Fibroblast of skin of left biceps (primary cell): ENCODE measurements around the gene ACSL3.

Source experiments
- DNase-seq, 2 experiments: peaks; one replicate each; pipeline ENCODE4 v3.0.0-alpha.2; 2013; ENCODE audit warnings: low read depth in 2 of 2

The ACSL3 gene

DNA sequence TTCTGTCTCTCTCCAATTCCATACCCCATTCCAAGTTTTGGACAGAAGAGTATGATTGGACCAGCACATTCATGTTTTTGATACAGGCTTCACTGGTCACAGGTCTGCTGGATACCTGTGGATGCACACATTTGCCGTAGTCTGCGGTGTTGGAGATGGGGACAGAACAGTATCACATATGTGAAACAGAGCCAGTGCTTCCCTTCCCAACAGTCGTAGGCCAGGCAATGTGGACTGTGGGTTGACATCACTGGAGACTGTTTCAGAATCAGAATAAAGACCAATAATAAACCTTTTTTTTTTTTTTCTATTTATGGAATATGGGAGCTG is 18.7 kb downstream of the ACSL3 start:
- DNase-seq: no peak

DNA sequence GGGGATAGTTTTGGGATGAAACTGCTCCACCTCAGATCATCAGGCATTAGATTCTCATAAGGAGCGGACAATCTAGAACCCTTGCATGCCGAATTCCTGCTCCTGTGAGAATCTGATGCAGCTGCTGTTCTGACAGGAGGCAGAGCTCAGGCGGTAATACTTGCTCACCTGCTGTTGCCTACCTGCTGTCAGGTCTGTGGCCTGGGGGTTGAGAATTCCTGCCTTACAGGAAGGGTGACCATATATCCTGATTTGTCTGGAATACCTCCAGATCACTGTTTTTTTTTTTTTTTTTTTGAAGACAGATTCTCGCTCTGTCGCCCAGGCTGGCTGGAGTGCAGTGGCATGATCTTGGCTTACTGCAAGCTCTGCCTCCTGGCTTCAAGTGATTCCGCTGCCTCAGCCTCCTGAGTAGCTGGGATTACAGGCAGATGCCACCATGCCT is 21.7 kb downstream of the ACSL3 start:
- no peak for DNase-seq

DNA sequence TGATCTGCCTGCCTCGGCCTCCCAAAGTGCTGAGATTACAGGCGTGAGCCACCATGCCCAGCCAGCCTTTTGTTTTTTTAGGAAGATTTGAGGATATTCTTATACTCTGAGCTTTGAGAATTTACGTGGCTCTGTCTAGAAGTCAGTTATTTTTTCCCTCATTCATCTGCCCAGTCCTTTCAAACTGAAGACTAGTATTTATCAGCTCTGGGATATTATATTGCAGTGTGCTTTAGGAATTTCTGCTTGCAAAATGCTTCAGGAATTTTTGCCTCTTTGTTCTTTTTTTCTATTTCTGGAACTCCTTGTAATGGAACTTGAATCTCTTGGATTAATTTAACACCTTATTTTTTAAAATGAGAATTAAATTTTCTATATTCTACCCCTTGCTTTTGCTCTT is 22.6 kb downstream of the ACSL3 start:
- no peak for DNase-seq

DNA sequence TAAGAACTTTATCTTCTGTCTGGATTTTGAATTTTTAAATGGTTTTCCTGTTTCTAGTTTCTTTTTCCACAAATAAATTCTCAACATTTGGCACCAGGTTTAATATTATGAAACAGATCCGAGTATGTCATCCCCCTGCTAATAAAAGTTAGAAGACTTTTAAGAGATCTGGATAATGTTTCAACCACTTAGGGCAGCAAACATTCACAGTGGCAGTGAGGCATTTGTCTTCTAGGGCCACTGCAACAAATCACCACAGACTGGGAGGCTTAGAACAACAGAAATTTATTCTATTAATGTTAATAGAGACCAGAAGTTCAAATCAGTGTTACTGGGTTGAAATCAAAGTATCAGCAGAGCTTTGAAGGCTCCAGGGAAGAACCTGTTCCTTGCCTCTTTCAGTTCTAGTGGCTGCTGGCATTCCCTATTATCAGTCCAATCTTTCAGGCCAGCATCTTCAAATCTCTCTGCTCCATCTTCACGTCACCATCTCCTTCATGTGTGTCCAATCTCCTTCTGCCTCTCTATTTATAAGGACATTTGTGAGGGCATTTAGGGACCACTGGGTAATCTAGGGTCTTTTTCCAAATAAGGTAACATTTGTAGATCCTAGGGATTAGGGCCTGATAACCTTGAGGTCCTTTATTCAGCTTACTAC is 23.4 kb downstream of the ACSL3 start:
- no peak for DNase-seq

DNA sequence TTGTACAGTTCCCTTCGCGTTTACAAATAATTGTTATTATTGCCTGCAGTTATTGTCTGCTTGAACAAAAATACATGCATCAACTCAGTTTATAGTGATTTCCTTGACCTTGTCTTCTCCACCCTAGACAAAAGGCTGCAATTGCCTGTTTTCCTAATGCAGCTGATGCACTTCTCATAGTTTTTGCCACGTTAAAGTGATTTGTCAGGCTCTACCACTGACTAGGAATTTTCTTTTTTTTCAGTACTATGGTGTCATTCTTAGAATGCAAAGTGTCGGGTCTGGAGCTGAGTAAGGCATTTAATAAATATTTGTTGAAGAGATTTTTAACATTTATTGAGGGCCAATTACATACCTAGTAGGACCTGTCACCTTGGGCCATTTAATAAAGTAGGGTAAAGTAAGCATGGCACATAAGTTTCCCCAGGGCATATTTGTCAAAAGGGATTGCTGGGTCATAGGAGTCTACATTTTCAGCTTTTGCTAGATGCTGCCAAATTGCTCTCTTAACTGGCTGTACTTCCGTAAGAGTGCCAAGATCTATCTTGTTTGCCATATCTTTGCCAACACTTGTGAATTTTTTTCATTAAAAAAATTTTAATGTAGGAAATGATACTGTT is 24.1 kb downstream of the ACSL3 start:
- no peak for DNase-seq

DNA sequence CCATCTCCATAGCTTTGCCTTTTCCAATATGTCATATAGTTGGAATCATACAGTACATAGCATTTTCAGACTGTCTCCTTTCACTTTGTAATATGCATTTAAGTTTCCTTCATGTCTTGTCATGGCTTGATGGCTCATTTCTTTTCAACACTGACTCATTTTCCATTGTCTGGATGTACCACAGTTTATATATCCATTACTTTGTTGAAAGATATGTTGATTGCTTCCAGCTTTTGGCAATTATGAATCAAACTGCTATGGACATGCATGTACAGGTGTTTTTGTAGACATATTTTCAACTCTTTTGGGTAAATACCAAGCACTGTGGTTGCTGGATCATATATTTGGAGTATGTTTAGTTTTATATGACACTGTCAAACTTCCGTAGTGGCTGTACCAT is 26.3 kb downstream of the ACSL3 start:
- no peak for DNase-seq

DNA sequence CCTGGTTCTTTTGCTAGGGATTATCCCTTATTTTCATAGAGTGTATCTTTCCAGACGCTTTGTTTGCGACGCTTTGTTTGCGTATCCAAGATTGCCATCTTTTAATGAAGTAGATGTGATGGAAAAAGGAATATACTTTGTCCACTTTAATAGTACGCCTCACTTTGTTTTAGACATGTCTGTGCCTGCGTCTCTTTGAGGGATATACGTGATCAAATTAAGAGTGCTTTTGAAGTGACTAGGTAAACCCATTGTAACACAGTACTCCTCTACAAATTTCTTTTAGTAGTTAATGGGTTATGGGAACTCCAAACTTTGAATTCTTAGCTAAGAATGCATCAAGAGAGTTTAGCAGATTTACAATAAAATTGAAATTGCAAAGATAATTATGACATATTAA is 27.9 kb downstream of the ACSL3 start:
- no peak for DNase-seq

DNA sequence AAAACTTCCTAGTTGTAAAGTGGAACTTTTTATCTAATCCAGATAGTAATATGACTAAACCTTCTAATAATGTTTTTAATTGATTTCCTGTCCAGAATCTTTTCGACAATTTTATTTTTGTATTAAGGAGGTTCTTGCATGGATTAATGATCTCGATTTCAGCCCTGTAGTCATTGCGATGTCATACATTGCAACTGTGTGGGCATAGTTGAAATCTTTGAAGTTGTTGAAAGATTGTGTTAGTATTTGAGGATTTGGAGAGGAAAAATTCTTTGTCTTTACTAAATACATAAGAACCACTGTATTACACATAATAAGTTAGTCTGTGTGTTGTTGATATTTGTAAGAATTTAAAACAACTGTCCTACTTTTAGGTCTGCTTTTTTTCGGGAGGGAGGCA is 31.1 kb downstream of the ACSL3 start:
- DNase-seq: no peak

DNA sequence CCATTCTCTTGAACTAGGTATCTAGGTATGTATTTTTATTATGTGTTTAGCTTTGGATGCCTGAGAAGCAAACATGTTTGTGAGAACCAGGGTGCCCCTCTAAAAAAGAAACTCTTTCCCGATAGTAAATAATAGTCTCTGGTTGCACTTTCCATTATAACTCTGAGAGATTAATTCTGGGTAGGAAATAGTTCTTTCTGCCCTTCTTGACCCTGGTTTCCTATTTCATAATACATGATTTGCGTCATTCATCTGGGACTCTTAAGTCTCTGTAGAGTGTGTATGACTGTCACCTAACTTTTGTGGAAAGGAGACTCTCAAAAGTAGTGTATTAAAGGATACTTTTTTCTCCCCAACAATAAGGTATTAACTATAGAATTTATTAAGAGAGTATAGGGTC is 31.5 kb downstream of the ACSL3 start:
- no peak for DNase-seq

DNA sequence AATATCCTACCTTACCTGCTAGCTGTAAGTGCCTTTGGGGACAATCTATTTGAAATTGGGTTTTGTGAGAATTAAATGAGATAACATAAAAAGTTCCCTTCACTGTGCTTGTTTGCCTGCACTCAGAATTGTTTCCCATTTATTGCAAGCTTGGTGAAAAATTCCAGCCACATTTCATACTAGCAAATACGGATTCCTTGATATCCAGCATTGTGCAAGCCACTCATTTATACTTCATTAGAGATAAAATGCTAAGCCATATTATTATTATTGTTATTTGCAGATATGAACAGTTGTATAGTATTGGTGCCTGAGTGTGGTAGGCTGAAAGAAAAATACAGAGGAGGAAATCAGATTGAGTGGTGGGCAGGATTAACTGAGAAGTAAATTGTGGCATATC is 31.9 kb downstream of the ACSL3 start:
- DNase-seq: no peak

DNA sequence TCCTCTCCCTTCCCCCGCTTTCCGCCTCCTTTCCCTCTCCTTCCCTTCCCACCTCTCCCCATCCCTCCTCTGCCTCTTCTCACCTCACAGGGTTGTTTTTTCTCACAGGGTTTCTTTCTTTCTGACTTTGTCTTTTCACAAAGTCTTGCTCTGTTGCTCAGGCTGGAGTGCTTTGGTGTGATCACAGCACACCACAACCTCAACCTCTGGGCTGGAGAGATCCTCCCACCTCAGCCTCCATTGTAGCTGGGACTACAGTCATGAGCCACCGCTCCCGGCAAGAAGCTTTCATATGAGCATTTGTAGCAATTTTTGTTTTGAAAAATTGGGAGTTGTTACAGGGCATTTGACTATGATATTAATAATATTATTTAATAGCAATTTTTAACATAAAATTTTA is 32.9 kb downstream of the ACSL3 start:
- no peak for DNase-seq

DNA sequence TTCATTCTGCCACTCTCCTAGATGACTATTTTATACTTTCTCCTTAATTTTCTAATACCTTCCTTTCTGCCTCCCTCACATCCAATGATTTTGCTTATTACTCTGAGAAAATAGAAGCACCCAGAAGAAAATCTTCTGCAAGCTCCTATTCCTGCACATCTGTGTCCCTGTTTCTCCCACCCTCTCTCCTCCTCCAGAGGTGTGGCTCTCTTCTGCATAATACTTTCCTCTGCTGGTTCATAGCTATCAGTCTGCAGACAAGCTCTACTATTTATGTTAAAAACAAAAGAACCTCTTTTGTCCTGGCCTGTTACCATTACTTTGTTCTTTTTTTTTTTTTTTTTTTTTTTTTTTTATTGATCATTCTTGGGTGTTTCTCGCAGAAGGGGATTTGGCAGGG is 34.3 kb downstream of the ACSL3 start:
- DNase-seq: no peak

DNA sequence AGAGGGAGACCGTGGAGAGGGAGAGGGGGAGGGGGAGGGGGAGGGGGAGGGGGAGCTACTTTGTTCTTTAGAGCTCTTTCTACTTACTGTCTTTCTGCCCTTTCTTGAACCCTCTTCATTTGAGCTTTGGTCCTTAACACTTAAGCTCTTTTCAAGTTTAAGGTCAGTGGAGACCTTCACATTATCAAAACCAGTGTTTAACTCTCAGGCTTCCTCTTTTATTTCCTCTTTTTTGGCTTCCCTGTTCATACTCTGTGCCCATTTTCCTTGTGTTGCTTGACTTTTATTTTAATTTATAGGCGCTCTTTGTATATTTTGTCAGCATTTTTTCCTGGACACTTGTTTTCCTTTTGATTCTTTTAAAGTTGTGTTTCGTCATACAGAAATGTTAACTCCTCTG is 37.1 kb downstream of the ACSL3 start:
- DNase-seq: no peak

DNA sequence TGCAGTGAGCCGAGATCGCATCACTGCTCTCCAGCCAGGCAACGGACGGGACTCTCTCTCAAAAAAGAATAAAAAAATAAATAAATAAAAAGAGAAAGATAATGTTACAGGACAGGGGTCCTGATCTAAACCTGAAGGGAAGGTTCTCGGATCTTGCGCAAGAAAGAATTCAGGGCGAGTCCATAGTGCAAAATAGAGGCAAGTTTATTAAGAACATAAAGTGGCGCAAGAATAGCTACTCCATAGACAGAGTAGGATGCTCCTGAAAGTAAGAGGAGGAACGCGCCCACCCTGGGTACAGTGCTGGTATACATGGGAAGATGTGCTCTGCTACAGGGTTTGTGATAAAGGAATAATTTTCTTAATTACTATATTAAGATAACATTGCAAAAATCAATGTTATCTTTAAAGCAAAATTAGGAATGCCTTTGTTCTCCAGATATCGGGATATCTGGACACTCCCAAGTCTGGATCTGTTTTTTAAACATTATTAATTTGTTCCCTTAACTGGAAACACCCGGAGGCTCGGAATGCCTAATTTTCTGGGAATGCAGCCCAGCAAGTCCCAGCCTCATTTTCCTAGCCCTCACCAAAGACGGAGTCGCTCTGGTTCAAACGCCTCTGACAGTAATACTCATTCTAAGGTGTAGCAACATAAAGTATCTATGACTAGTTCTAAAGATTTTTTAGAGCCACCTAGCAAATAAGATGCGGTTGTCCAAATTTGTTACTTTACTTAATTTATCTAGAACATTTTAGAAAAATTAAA is 38.8 kb downstream of the ACSL3 start:
- DNase-seq: no peak

DNA sequence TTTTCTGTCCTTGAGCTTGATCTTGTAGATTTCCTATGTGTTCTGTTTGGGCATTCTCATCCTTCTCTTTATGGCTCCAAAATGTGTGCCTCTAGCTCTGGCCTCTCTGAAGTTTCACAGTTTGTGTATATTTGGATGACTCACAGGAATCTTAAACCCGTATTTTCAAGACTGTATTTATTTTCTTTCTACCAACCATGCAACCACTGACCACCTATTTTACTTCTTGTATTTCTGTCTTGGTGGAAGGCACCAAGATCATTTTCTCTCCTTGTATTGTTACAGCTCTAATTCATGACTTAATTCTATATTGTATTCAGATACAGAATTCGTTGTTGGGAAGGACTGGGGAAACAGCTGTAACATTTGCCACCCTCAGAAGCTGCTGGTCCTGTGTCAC is 39.5 kb downstream of the ACSL3 start:
- DNase-seq: no peak

DNA sequence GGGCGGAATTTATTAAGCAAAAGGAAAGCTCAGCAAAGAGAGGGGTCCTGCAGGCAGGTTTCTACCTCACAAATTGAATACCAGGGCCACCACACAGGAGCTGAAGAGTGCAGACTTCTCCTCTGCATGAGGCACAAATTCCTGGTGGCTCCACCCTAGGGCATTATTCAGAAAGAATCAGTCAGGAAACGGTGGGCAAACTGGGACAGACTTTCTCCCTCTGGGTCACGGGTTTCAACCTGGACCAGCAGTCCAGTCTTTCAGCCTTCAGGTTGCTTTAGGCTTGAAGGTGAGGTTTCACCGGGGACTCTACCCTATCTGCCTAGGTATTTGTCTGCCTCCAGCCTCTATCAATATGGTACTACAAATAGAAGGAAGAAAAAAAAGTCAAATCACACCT is 41.8 kb downstream of the ACSL3 start:
- no peak for DNase-seq

DNA sequence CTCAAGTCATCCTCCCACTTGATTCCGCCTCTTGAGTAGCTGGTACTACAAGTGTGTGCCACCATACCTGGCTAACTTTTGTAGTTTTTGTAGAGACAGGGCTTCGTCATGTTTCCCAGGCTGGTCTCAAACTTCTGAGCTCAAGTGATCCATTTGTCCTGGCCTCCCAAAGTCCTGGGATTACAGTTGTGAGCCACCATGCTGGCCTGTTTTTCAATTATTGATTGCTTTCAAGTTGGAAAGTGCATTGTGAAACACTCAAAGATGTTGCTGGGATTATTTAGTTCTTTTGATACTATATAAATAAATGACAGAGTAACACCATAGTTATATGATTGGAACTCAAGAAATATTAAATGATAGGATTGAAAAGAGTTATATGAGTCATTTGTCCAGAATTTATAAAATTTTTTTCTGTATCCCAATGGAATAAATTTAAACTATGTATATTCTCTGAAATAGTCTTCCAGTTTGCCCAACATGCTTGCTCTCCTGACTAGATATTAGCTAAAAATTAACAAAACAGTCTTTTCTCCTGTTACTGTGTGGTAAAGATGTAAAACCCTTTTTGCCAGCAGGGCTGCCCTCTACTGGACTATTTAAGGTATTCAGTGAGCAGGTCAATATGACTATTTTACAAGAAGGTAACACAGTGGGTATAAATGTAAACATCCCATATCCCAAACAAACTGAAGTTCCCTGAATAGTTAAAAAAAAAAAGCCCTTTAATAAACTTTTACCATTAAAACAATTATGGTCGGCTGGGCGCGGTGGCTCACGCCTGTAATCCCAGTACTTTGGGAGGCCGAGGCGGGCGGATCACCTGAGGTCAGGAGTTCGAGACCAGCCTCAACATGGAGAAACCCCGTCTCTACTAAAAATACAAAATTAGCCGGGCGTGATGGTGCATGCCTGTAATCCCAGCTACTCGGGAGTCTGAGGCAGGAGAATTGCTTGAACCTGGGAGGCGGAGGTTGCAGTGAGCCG is 42.7 kb downstream of the ACSL3 start:
- DNase-seq: no peak

DNA sequence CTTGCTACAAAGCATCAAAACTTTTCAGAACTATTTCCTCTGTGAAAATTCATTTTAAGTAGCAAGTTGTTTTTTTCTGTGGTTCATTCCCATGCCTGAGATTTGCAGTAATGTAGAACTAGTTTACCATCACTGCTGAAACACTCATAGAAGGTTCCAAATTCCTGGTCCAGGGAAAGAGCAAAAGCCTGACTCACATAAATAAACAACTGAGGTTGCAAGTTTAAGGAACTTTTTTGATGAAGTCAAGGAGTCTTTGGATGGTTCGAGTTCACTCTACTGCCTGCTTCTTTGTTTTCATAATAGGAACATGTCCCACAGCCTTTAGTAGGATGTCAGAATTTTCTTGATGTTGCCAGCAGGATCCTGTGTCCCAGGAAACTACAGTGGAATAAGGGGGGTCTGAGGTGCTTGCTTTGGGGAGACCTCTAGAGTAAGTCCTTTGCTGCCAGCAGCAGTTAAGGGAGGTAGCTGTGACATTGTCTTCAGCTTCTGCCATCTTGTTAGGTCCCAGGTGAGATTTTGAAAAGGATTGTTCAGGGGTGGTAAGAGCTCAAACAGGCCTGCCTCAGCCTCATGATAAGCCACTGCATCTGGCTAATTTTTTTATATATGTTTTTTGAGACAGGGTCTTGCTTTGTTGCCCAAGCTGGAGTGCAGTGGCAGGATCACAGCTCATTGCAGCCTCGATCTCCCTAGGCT is 43.9 kb downstream of the ACSL3 start:
- DNase-seq: peak; percentile 50 to 52

DNA sequence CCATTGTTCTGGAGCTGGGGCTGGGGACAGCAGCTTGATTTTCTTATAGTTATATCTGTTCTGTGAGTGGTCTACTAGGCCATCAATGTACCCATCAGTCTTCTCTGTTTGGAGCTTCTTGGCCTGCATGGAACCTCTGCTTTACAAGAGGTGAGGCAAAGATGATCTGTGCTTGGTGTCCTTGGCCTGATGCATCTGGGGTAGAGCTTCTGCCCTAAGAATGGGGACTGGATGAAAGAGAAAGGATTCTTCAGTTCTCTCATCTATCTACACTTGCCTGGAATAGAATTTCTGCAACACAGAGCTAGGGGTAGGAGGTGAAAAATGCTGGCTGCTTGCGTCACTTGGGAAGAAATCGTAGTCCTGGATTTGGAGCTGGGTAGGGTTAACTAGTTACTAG is 46.2 kb downstream of the ACSL3 start:
- DNase-seq: no peak

DNA sequence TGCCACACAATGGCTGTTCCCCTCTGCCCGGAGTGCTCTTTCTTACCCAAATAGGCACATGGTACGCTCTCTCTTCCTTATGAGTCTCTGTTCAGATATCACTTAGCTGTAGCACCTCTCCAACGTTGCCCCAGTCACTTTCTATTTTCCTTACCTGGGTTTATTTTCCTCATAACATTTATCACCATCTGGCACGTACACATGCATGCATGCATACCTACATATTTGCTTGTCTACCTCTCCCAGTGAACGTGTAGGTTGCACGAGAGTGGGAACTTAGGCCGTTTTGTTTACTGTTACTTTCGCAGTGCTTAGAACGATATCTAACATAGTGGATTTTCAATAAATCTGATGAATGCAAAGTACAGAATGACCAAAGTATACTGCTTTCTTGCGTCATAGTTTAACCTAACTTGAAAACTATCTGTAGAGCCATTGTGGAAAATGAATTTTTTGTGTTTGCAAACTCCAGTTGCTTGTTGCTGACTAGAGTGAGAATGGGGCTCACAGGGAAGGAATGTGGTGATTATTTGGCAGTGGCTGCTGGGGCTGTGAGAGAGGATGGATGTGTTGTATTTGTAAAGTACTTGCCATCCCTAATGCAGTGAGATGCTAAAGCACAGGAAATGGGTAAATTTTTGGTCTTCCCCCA is 47.1 kb downstream of the ACSL3 start:
- peak in 1 of 2 experiments; percentile 45 for DNase-seq

DNA sequence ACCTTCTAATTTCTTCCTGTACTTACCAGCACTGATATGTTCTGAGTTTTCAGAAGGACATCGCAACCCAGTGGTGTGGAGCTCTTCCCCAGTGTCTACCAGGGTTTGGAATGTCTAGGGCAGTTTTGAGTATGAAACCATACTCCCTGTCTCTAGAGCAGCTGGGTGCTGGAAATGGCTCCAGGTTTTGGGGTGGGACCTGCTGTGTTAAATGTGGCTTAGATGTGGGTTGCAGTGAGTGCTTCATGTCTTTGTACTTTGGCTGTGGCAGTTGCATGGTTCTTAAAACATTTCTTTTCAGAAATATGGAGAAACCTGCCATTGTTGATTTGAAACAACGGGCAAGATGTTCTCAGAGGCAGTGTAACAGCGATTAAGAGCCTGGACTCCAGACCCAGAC is 48.5 kb downstream of the ACSL3 start:
- no peak for DNase-seq
